ENCODE results near the gene TREM1.

TREM1 gene

DNA sequence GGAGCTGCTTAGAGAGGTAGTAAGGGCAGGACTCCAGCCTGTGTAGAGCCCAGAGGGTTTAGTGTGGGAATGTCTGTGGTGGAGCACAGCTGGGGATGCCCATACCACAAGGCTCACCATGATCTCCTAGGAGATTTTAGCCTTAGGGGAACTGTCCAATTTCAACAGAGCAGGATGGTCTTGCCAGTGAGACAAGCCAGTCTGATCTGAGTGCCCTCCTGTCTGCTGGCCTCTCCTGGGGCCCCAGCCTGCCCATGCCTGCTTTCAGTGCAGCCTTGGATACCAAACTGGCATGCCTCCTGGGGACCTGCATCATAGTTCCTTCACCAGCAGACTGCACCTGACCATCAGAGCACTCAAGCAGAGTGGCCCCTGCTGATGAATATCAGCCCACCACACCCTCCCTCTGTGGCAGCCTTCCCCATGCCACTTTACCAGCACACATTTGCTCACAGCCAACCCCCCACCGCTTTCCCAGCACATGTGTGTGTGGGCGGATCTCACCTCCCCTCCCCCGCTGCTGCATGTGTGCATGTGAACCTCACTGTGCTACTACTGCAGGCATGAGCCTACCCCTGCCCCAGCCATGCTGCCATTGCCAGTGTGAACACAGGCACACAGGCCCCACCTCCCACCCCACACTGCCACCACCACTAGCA, 7.9 kb upstream of the TREM1 start:
- no peak for DNase-seq

DNA sequence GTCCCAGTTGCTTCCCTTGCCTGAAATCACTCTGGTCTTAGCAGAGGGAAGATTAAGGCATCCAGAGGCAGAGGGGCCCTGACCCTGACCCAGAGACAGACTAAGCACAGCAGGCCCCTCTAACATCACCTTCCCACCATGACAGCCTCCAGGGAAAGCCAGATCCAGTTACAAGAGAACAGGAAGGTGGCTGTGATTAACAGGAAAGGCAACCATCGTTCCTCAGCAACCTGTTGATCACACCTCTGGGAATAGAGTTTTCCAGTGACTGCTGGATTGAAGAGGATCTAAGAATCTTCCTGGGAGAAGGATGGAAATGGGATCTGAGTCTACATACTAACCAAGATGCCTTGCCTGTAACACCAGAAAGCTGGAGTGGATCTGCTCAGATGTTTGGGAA, 5.2 kb upstream of the TREM1 start:
- DNase-seq: no peak

DNA sequence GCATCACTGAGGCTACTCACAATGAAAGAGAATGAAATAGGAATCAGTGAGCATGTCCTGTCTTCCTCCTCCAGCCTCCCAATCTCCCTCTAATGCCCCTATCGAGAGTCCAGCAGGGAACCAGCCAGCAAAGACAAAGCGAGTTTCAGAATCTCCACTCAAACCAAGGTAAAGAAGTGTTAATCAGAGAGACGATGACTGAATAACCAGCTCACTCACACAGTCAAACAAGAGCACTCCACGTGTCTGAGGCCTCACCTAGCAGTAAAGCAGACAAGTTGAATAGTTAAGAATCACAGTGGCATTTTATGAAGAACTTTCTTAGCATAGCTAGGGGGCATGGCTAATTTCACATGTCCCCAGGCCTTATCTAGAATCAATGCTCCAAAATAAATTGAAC, 3.3 kb upstream of the TREM1 start:
- DNase-seq: no peak

DNA sequence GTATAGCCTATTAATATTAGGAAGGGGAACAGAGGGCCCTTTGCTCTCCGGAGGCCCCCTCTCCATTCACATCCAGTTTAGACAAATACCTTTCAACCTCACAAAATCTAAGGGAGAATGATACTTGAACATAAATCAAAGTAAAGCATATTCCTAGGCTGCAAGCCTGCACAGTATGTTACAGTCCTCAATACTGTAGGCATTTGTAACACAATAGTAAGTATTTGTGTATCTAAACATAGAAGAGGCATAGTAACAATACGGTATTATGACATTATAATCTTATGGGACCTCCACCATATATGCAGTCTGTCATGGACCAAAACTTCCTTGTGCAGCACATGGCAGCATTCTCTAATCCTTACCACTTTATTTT, 2.3 kb upstream of the TREM1 start:
- no peak for DNase-seq

- no peak for DNase-seq
Measured at GRCh38 chr6:41288030-41288753, 1.7 kb upstream of the TREM1 start.

GRCh38 chr6:41284726-41285125, 1.8 kb downstream of the TREM1 start:
- no peak for DNase-seq

- DNase-seq: no peak
Measured at GRCh38 chr6:41283600-41283999, 2.9 kb downstream of the TREM1 start.

GRCh38 chr6:41280381-41281057, 6.0 kb downstream of the TREM1 start:
- DNase-seq: no peak

DNA sequence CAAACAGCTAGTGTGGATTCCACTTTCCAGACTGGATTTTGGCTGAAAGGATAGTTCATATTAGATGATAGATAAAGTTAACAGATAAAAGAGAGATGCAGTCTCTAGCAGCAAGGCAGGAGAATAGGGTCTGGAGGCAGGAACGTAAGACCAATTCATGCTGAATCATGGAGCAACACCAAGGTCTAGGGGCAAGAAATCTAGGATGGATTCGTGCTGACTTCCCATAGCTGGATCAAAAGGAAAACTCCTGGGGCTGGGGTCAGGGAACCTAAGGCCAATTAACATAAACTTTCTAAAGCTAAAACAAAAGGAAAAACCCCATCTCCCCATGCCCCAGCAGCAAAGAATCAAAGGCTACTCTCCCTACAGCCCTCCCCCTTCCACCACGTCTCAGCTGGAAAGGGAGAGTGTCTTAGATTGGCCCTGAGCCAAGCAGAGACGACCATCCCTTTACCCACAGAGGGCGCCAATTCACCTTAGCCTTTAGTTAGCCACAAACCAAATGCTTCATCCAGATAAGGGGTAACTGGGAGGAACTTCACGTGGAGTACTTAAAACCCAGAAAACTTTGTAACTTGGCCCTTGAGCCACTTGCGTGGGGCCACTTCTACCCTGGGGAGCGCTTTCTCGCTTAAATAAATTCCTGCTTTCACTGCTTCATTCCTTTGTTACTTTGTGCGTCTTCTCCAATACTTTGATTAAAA, 7.6 kb downstream of the TREM1 start:
- DNase-seq: peak; percentile 71

DNA sequence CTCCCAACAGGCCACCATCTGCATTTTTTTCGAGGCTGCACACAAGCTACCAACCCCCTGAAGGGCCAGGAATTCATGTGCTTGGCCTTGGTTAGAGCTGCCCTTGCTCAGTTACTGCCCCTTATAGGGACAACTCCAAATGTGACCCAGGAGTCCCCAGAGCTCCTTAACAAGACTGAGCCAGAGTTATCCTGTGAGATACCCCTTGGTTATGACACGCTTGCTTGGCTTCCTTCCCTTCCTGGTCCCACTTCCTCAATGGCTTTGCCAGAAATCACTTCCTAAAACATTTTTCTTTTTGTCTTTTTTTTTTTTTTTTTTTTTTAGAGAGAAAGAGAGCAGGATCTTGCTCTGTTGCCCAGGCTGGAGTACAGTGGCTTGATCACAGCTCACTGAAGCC, 8.9 kb downstream of the TREM1 start:
- no peak for DNase-seq

GRCh38 chr6:41275489-41275888, 11.0 kb downstream of the TREM1 start:
- no peak for DNase-seq

GRCh38 chr6:41274256-41274655, 12.2 kb downstream of the TREM1 start:
- no peak for DNase-seq

DNA sequence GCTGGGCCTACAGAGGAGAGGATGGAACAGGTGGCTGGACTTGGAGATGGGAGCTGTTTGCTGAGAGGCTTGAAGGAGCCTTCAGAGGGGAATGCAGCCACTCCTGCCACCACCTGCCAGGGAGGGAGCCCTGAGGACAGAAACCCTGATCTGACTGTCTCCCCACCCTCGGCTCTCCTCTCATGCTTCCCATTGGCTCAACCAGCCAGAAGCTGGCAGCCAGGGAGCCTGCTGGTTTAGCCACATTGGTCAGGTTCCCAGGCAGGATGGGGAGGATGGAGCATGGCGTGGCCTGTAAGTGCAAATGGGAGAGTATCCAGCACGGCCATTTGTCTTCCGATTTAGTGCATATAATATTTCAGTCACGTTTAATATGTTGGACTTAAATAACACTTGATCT, 12.8 kb downstream of the TREM1 start:
- no peak for DNase-seq

- DNase-seq: no peak
Measured at GRCh38 chr6:41272591-41273240, 13.8 kb downstream of the TREM1 start.

DNA sequence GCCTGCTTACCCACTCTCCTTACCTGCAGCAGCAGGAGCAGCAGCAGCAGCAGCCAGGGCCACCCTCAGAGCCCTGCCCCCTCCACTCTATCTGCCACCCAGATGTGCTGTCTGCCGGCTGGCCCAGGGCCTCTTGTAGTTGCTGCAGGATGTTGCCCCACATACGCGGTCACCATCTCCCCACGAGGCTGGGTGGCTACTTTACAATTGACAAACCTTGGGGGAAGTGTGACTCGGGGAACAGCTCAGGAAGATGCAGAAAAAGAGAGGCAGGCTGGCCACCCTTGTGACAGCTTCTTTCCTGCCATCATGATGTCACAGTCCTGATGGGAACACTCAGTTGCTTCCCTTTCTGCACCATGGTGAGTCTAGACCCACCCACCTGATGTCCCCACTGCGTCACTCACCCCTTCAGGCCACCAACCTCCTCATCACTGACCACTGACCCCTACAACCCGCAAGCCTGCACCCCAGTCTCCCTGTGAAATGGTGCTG, 14.5 kb downstream of the TREM1 start:
- no peak for DNase-seq

DNA sequence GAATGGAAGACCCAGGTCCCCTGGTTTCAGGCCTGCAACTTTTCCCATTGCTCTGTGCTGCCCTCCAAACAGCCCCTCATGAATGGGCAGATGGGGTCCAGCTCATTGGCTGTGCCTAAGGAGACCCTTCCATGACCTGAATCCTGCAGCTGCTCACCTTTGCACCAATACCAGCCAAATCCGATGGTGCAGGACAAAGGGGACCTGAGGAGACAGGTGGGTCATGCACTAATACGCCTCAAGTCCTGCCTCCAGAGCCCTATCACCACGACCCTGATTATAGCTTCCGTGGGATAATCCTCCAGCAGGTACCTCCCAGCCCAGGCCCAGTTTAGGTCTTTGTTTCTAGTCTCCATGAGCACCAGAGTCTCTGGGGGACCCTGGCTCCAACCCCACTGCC, 16.8 kb downstream of the TREM1 start:
- DNase-seq: no peak

DNA sequence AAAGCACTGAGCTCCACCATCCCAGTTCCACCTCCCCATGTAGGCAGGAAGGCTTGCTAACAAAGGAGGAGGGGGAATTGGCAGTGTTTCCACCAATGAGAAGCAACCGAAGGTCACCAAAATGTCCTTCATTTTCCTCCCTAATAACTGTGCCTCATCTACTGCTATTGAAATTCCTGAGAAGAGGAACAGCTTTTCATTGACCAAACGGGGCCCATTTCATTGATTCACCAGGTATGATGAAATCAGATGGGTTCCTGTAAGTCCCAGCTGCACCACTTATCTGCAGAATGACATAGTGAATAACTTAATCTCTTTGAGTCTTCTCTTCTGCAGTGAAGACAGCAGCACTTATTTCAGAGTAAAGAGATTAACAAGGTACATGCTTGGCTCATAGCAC, 17.3 kb downstream of the TREM1 start:
- no peak for DNase-seq

DNA sequence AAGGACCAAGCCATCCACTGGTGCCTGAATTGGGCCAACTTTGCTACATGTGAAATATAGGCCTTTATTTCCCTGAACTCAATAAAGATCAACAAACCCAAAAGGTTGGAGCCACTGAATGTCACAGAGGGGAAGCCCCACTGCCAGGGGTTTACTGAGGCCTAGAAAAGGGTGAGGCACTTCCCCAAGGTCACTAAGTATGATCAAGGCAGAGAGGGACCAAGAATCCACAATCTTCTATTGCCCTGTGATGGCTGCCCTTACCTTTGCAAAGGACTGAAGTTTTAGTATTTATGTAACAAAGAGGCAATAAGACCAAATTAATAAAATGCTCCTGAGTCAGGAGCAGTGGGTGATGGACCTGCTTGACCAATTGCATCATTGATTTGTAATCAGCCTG, 18.0 kb downstream of the TREM1 start:
- DNase-seq: no peak

DNA sequence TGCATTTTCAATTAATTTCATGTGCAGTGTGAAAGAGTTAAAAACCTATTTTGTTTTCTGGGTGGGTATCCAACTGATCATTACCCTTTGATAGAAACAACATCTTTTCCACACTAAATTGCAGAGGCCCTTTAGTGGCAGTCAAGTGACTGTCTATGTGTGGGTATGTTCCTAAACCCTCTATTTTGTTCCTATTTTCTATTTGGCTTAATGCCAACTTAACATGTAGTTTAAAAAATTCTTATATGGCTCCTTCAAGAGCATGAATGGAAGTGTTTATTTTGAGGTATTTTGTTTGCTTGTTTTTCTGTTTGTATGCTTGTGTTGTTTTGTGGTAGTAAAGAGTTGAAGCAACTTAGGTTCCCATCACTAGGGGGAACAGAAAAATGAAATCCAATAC, 19.9 kb downstream of the TREM1 start:
- no peak for DNase-seq

GRCh38 chr6:41263267-41263666, 23.2 kb downstream of the TREM1 start:
- no peak for DNase-seq

GRCh38 chr6:41262401-41262800, 24.1 kb downstream of the TREM1 start:
- DNase-seq: no peak

GRCh38 chr6:41258196-41258493, 28.3 kb downstream of the TREM1 start:
- DNase-seq: no peak
